HG03521 (cell line): Measurements from ENCODE around the gene CUL7.
"Not testable (repeated sequence)": the region's sequence is repeated elsewhere in the genome, so short reads cannot be mapped to it uniquely, and the experiment has no call there.

ENCODE experiments used
- ATAC-seq: cut with Tn5 transposase; IDR thresholded peaks from one replicate; pipeline ENCODE4 v1.9.1; 2021; ENCODE audit warnings: mild to moderate bottlenecking, moderate library complexity; ENCODE audit not compliant: unreplicated experiment

CUL7 gene

GRCh38 chr6:43019152-43019551 is 34.5 kb downstream of the CUL7 start:
- ATAC-seq: no peak

GRCh38 chr6:43016943-43017334 is 36.7 kb downstream of the CUL7 start:
- no peak for ATAC-seq

- no peak for ATAC-seq
Observed at GRCh38 chr6:43016176-43016942, 37.3 kb downstream of the CUL7 start.

- ATAC-seq: no peak
Observed at GRCh38 chr6:43014434-43014909, 39.2 kb downstream of the CUL7 start.

- peak; percentile 92 for ATAC-seq
Observed at GRCh38 chr6:43013843-43014433, 39.7 kb downstream of the CUL7 start, which contains the start of the genes KLHDC3 and MEA1. Gene KLHDC3, plus strand, starts transcription at chr6:43014249. Its CDS starts 2,944 bp downstream, at chr6:43017193. Gene MEA1, minus strand, starts transcription at chr6:43013946. Its CDS starts 133 bp downstream, at chr6:43013813.

GRCh38 chr6:43013097-43013842 is 40.4 kb downstream of the CUL7 start:
- peak; percentile 1 for ATAC-seq

GRCh38 chr6:43012364-43012763 is 41.3 kb downstream of the CUL7 start:
- no peak for ATAC-seq

GRCh38 chr6:43011207-43011606 is 42.4 kb downstream of the CUL7 start:
- no peak for ATAC-seq

- ATAC-seq: no peak
Observed at GRCh38 chr6:43009124-43009523, 44.5 kb downstream of the CUL7 start.

- ATAC-seq: no peak
Observed at GRCh38 chr6:43007126-43007525, 46.5 kb downstream of the CUL7 start.

GRCh38 chr6:43006251-43006650 is 47.4 kb downstream of the CUL7 start:
- no peak for ATAC-seq

GRCh38 chr6:43005844-43006243 is 47.8 kb downstream of the CUL7 start:
- no peak for ATAC-seq

- no peak for ATAC-seq
Observed at GRCh38 chr6:43001843-43002242, 51.8 kb downstream of the CUL7 start.

GRCh38 chr6:42998205-42998604 is 55.4 kb downstream of the CUL7 start:
- not testable (repeated sequence) for ATAC-seq

GRCh38 chr6:42996513-42996912 is 57.1 kb downstream of the CUL7 start:
- ATAC-seq: no peak

GRCh38 chr6:42993445-42993844 is 60.2 kb downstream of the CUL7 start:
- no peak for ATAC-seq

- no peak for ATAC-seq
Observed at GRCh38 chr6:42989923-42990322, 63.7 kb downstream of the CUL7 start.

GRCh38 chr6:42988486-42989020 is 65.1 kb downstream of the CUL7 start:
- no peak for ATAC-seq
